Measurements from ENCODE around the gene ZDHHC17.

The ZDHHC17 gene

DNA sequence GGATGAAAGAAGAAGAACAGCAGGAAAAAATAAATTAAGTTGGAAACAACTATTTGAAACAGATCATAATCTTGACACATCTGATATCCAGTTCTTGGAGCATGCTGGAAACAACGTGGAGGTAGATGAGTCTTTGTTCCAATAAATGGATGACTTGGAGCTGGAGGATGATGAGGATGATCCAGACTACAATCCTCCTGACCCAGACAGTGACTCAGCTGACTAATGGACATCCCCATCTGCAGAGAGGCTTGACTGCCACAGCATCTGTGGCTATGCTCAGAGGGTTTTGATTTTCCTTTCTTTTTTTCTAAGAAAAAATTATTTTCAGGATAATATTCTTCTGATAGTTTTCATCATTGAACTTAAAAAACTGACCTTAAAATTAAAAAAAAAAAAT, 6.2 kb upstream of the ZDHHC17 start:
- TF ChIP-seq, protein P1, sequence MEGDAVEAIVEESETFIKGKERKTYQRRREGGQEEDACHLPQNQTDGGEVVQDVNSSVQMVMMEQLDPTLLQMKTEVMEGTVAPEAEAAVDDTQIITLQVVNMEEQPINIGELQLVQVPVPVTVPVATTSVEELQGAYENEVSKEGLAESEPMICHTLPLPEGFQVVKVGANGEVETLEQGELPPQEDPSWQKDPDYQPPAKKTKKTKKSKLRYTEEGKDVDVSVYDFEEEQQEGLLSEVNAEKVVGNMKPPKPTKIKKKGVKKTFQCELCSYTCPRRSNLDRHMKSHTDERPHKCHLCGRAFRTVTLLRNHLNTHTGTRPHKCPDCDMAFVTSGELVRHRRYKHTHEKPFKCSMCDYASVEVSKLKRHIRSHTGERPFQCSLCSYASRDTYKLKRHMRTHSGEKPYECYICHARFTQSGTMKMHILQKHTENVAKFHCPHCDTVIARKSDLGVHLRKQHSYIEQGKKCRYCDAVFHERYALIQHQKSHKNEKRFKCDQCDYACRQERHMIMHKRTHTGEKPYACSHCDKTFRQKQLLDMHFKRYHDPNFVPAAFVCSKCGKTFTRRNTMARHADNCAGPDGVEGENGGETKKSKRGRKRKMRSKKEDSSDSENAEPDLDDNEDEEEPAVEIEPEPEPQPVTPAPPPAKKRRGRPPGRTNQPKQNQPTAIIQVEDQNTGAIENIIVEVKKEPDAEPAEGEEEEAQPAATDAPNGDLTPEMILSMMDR (IDR thresholded peaks at IDR 0.05; ENCODE audit: low read depth, low read length), result no peak
- DNase-seq, result no peak
- Histone ChIP-seq H3K27me3 (ENCODE audit: insufficient read depth, low read depth, severe bottlenecking) (no peaks in the 10 kb centered on the region), H3K4me3 (ENCODE audit: low read depth, low read length) (no peak overlapping the region), H3K36me3 (no peaks in the 10 kb centered on the region), H3K9me3 (ENCODE audit: severe bottlenecking) (no peaks in the 10 kb centered on the region), H3K27ac (no peak overlapping the region)

DNA sequence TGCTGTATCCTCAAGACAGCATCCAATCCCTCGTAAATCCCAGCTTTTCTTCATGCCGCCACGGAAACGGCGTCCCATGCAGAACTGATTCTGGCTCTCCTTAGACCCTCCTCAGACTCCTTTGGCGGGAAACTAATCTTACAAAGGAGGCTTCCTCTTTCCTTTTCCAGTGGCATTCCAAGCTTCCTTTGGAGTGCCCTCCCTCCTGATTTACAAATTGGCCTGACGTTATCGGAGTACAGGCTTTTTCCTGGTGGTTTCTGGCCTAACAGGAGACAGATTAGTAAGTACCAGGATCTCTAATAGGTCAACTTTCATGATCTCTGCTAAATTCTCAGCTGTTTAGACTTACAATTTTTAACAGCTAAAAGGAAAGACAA, 1.3 kb upstream of the ZDHHC17 start:
- Histone ChIP-seq H3K27ac (peak overlapping the region; percentile 97), H3K36me3 (no peaks in the 10 kb centered on the region; the same call in 1 of the 2 replicates), H3K4me3 (ENCODE audit: low read depth, low read length) (peak overlapping the region; percentile 98)

GRCh38 chr12:76764856-76765255, 941 bp downstream of the ZDHHC17 start:
- H3K27ac ChIP-seq, result peak overlapping the region; percentile 97
- peak overlapping the region; percentile 98 for H3K4me3 ChIP-seq (ENCODE audit: low read depth, low read length)
- DNase-seq, result no peak
- TF ChIP-seq, protein P1 (IDR thresholded peaks at IDR 0.05; ENCODE audit: low read depth, low read length), result no peak
- no peaks in the 10 kb centered on the region for H3K9me3 ChIP-seq (ENCODE audit: severe bottlenecking)
- no peaks in the 10 kb centered on the region for H3K27me3 ChIP-seq (ENCODE audit: insufficient read depth, low read depth, severe bottlenecking)
- H3K36me3 ChIP-seq, result no peaks in the 10 kb centered on the region; the same call in none of the 2 replicates

More for the DNA sequence above, 1.3 kb upstream of the ZDHHC17 start:
- TF ChIP-seq, protein P1 (IDR thresholded peaks at IDR 0.05; ENCODE audit: low read depth, low read length), result no peak
- H3K9me3 ChIP-seq (ENCODE audit: severe bottlenecking), result no peaks in the 10 kb centered on the region
- DNase-seq, result peak; percentile 70
- no peaks in the 10 kb centered on the region for H3K27me3 ChIP-seq (ENCODE audit: insufficient read depth, low read depth, severe bottlenecking)

DNA sequence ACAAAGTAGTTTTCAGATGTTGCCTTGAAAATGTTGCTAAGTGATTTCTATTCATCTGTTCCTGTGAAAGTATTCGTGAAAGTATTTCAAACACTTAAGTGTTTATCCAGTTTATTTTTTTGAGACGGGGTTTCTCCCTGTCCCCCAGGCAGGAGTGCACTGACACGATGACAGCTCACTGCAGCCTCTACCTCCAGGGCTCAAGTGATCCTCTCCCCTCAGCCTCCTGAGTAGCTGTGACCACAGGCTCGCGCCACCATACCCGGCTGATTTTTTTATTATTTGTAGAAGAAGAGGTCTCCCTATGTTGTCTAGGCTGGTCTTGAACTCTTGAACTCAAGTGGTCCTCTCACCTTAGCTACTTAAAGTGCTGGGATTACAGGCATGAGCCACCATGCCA, 1.7 kb downstream of the ZDHHC17 start:
- TF ChIP-seq, protein P1 (IDR thresholded peaks at IDR 0.05; ENCODE audit: low read depth, low read length), result no peak
- Histone ChIP-seq H3K4me3 (ENCODE audit: low read depth, low read length) (no peak overlapping the region), H3K27ac (no peak overlapping the region)

DNA sequence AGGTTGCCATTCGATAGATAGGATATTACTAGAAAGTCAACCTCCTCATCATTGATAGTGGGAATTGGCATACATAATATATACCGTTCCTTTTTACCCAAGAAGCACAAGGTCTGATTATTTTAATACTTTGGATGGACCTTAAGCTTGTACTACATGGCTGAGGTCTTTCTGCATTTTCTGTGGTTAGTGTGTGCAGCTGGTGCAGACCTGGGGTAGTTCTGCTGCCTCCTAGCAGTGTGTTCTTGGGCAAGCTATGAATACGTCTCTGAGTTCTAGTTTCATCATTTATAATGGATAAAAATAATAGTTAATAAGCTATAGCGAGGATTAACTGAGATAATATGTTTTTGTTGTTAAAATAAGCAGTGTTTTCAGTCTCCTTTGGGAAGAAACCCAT, 2.2 kb downstream of the ZDHHC17 start:
- H3K4me3 ChIP-seq (ENCODE audit: low read depth, low read length), result no peak overlapping the region
- H3K27me3 ChIP-seq (ENCODE audit: insufficient read depth, low read depth, severe bottlenecking), result no peaks in the 10 kb centered on the region
- H3K27ac ChIP-seq, result no peak overlapping the region
- H3K36me3 ChIP-seq, result no peaks in the 10 kb centered on the region; the same call in none of the 2 replicates
- DNase-seq, result no peak
- H3K9me3 ChIP-seq (ENCODE audit: severe bottlenecking), result no peaks in the 10 kb centered on the region
- TF ChIP-seq, protein P1 (IDR thresholded peaks at IDR 0.05; ENCODE audit: low read depth, low read length), result no peak

More for the DNA sequence above, 1.7 kb downstream of the ZDHHC17 start:
- Histone ChIP-seq H3K27me3 (ENCODE audit: insufficient read depth, low read depth, severe bottlenecking) (no peaks in the 10 kb centered on the region), H3K9me3 (ENCODE audit: severe bottlenecking) (no peaks in the 10 kb centered on the region), H3K36me3 (no peaks in the 10 kb centered on the region; the same call in none of the 2 replicates)
- no peak for DNase-seq

DNA sequence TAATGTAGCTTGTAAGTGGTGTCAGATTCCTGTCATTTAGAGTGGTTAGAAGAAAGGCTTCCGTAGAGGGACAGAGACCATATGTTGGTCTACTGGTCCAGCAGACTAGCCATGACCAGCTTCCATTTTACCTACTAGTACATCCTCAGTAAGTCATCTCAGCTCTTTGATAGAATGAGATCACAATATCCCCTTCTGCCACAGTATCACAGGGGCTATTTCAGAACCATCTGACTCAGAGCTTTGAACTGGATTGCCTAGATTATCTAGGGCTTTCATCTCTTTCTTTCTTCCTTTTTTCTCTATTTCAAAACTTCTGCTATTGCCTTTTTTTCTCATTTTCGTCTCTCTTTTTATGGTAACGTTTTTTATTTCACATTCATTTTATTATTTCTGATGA, 4.7 kb downstream of the ZDHHC17 start:
- H3K4me3 ChIP-seq (ENCODE audit: low read depth, low read length), result no peak overlapping the region
- no peak overlapping the region; the same call in 1 of the 2 replicates for H3K27ac ChIP-seq
- H3K9me3 ChIP-seq (ENCODE audit: severe bottlenecking), result no peaks in the 10 kb centered on the region
- TF ChIP-seq, protein P1 (IDR thresholded peaks at IDR 0.05; ENCODE audit: low read depth, low read length), result no peak
- DNase-seq, result no peak
- H3K27me3 ChIP-seq (ENCODE audit: insufficient read depth, low read depth, severe bottlenecking), result no peaks in the 10 kb centered on the region
- no peaks in the 10 kb centered on the region; the same call in none of the 2 replicates for H3K36me3 ChIP-seq
